ENCODE results near the gene PPP2CA. TPM values are rescaled to one million over a fixed set of nuclear protein-coding genes. Genes with fewer than 3 reads are reported as not detected.

Gene PPP2CA
- total RNA-seq, 2 experiments from 2014 or later, result 132 to 178 TPM

- ChIA-PET CTCF (ENCODE audit: unreplicated experiment) (no interaction called here), POLR2A (interaction anchor here (0.8 to 3.3 kb wide), 6 partner anchors 10 to 412 kb away, joined by 3 to 22 read pairs (median 3); partner anchors contain the start of gene PPP2CA)
- Histone ChIP-seq H3K36me3 (ENCODE audit: insufficient read depth, low read length) (peaks cover 41% of the 10 kb centered on the region), H3K79me2 (ENCODE audit: insufficient read depth, low read depth, low read length) (peaks cover 52% of the 10 kb centered on the region), H3K4me1 (ENCODE audit: insufficient read depth, low read length, poor library complexity, severe bottlenecking) (peaks cover 23% of the 10 kb centered on the region), H3K9me3 (ENCODE audit: low read length) (no peaks in the 10 kb centered on the region), H3K4me2 (ENCODE audit: low read length) (peak overlapping the region; percentile 96), H4K20me1 (ENCODE audit: insufficient read depth, low read length) (peaks cover 25% of the 10 kb centered on the region), H3K27ac (ENCODE audit: low read depth, low read length, poor library complexity, severe bottlenecking) (peak overlapping the region; percentile 75), H3K4me3 (ENCODE audit: low read depth, low read length, poor library complexity, severe bottlenecking) (peak overlapping the region; percentile 89), H2AFZ (ENCODE audit: low read length) (no peak overlapping the region), H3K9me2 (ENCODE audit: insufficient read depth, low read length) (no peaks in the 10 kb centered on the region)
- DNase-seq (ENCODE audit: low spot score), result peak; percentile 35
- BruUV-seq (replicated peaks), result TSS peak; percentile 66
- TF ChIP-seq EZH2phosphoT487 (IDR thresholded peaks at IDR 0.05; ENCODE audit: borderline replicate concordance, low read depth, low read length) (no peak), CTCF (conservative IDR thresholded peaks at IDR 0.05; ENCODE audit: low read length) (no peak)
- intact Hi-C loops (cut with micrococcal nuclease; ENCODE audit: unreplicated experiment), result no loop called here
Observed at GRCh38 chr5:134174841-134175839, 50.7 kb downstream of the PPP2CA start.

GRCh38 chr5:134171972-134172371 is 53.9 kb downstream of the PPP2CA start:
- H3K4me1 ChIP-seq (ENCODE audit: insufficient read depth, low read length, poor library complexity, severe bottlenecking), result peaks cover 15% of the 10 kb centered on the region
- DNase-seq (ENCODE audit: low spot score), result no peak
- peaks cover 62% of the 10 kb centered on the region for H3K79me2 ChIP-seq (ENCODE audit: insufficient read depth, low read depth, low read length)
- peaks cover 25% of the 10 kb centered on the region for H4K20me1 ChIP-seq (ENCODE audit: insufficient read depth, low read length)
- ChIA-PET CTCF (ENCODE audit: unreplicated experiment) (no interaction called here), POLR2A (interaction anchor here (0.6 to 1.5 kb wide), 2 partner anchors 10 to 30 kb away, joined by 3 to 4 read pairs; no protein-coding TSS in a partner anchor)
- no TSS peak for BruUV-seq (replicated peaks)
- no peak overlapping the region for H3K4me2 ChIP-seq (ENCODE audit: low read length)
- H3K36me3 ChIP-seq (ENCODE audit: insufficient read depth, low read length), result peaks cover 69% of the 10 kb centered on the region
- H3K27ac ChIP-seq (ENCODE audit: low read depth, low read length, poor library complexity, severe bottlenecking), result no peak overlapping the region
- no peak for TF ChIP-seq CTCF (conservative IDR thresholded peaks at IDR 0.05; ENCODE audit: low read length)
- no peak for TF ChIP-seq EZH2phosphoT487 (IDR thresholded peaks at IDR 0.05; ENCODE audit: borderline replicate concordance, low read depth, low read length)
- no peak overlapping the region for H2AFZ ChIP-seq (ENCODE audit: low read length)
- no peak overlapping the region for H3K4me3 ChIP-seq (ENCODE audit: low read depth, low read length, poor library complexity, severe bottlenecking)
- intact Hi-C loops (cut with micrococcal nuclease; ENCODE audit: unreplicated experiment), result no loop called here
- no peaks in the 10 kb centered on the region for H3K9me2 ChIP-seq (ENCODE audit: insufficient read depth, low read length)
- no peaks in the 10 kb centered on the region for H3K9me3 ChIP-seq (ENCODE audit: low read length)
